Right lobe of liver (tissue), 4 donors: ENCODE results near the gene C12orf56.

Experiments used
- CTCF ChIP-seq, 4 donors: fragments of 200-600 bp in 3 of 4; fragments of 450-650 bp in 1 of 4; IDR thresholded peaks; one replicate each; pipeline versions ENCODE4 v1.5.1 to v1.8.0; 2016 to 2022; ENCODE audit warnings: antibody characterized with exemption in 4 of 4, mild to moderate bottlenecking in 2 of 4
- POLR2A ChIP-seq: fragments of 450-650 bp; IDR thresholded peaks from one replicate; pipeline ENCODE4 v1.6.1; 2017; ENCODE audit warnings: antibody characterized with exemption, mild to moderate bottlenecking
- donor health status: DM: no; HTN: no; CAD: no.
- donor health status: DM: no; HTN: no; CAD: no.
- donor health status: DM: no; HTN: yes; CAD: no.

GRCh38 chr12:64351265-64351664 is 39.3 kb downstream of the C12orf56 start:
- TF ChIP-seq CTCF (IDR thresholded peaks at IDR 0.05) (no peak), POLR2A (no peak)
